Measurements from ENCODE around the gene FXR1.
A peak's percentile ranks its signal among the peaks of the same experiment; 100 is the strongest.

FXR1 gene

GRCh38 chr3:180882115-180882514 is 30.4 kb upstream of the FXR1 start:
- no peak for TF ChIP-seq ZNF274 (IDR thresholded peaks at IDR 0.05; ENCODE audit: low read depth, low read length)
- TF ChIP-seq YY1 (IDR thresholded peaks at IDR 0.05; ENCODE audit: insufficient read depth, insufficient read length): no peak
- no peak for TF ChIP-seq SUZ12 (IDR thresholded peaks at IDR 0.05; ENCODE audit: extremely low read depth, insufficient read depth, insufficient read length)
- no peaks in the 10 kb centered on the region for H3K36me3 ChIP-seq (ENCODE audit: insufficient read depth, insufficient read length, low read length)

GRCh38 chr3:180888992-180889560 is 23.4 kb upstream of the FXR1 start:
- Histone ChIP-seq H3K36me3 (ENCODE audit: insufficient read depth, insufficient read length, low read length) (no peaks in the 10 kb centered on the region), H3K27me3 (ENCODE audit: insufficient read depth, insufficient read length) (no peaks in the 10 kb centered on the region), H3K4me1 (ENCODE audit: insufficient read depth, insufficient read length) (no peaks in the 10 kb centered on the region), H3K9me3 (ENCODE audit: insufficient read depth, low read length) (peaks cover 29% of the 10 kb centered on the region), H3K9ac (ENCODE audit: insufficient read length, low read depth) (no peak overlapping the region), H3K4me3 (ENCODE audit: insufficient read length, low read depth) (no peak overlapping the region)
- TF ChIP-seq YY1 (IDR thresholded peaks at IDR 0.05; ENCODE audit: insufficient read depth, insufficient read length): no peak
- DNase-seq (ENCODE audit: low read depth, low spot score): no peak

More at GRCh38 chr3:180882115-180882514, 30.4 kb upstream of the FXR1 start:
- H3K4me3 ChIP-seq (ENCODE audit: insufficient read length, low read depth): no peak overlapping the region
- no peaks in the 10 kb centered on the region for H3K27me3 ChIP-seq (ENCODE audit: insufficient read depth, insufficient read length)
- no peaks in the 10 kb centered on the region for H3K4me1 ChIP-seq (ENCODE audit: insufficient read depth, insufficient read length)
- no peak for DNase-seq (ENCODE audit: low read depth, low spot score)
- no peak overlapping the region for H3K9ac ChIP-seq (ENCODE audit: insufficient read length, low read depth)
- no peaks in the 10 kb centered on the region for H3K9me3 ChIP-seq (ENCODE audit: insufficient read depth, low read length)

- no peak for TF ChIP-seq YY1 (IDR thresholded peaks at IDR 0.05; ENCODE audit: insufficient read depth, insufficient read length)
- TF ChIP-seq SUZ12 (IDR thresholded peaks at IDR 0.05; ENCODE audit: extremely low read depth, insufficient read depth, insufficient read length): no peak
- no peak for TF ChIP-seq ZNF274 (IDR thresholded peaks at IDR 0.05; ENCODE audit: low read depth, low read length)
- H3K4me1 ChIP-seq (ENCODE audit: insufficient read depth, insufficient read length): no peaks in the 10 kb centered on the region
- peaks cover 14% of the 10 kb centered on the region for H3K9me3 ChIP-seq (ENCODE audit: insufficient read depth, low read length)
- no peaks in the 10 kb centered on the region for H3K36me3 ChIP-seq (ENCODE audit: insufficient read depth, insufficient read length, low read length)
- H3K4me3 ChIP-seq (ENCODE audit: insufficient read length, low read depth): no peak overlapping the region
- DNase-seq (ENCODE audit: low read depth, low spot score): no peak
- no peak overlapping the region for H3K9ac ChIP-seq (ENCODE audit: insufficient read length, low read depth)
- no peaks in the 10 kb centered on the region for H3K27me3 ChIP-seq (ENCODE audit: insufficient read depth, insufficient read length)
Observed at GRCh38 chr3:180898572-180898971, 13.9 kb upstream of the FXR1 start.

- DNase-seq (ENCODE audit: low read depth, low spot score): no peak
- Histone ChIP-seq H3K9ac (ENCODE audit: insufficient read length, low read depth) (no peak overlapping the region), H3K36me3 (ENCODE audit: insufficient read depth, insufficient read length, low read length) (peaks cover 5% of the 10 kb centered on the region), H3K4me3 (ENCODE audit: insufficient read length, low read depth) (no peak overlapping the region), H3K9me3 (ENCODE audit: insufficient read depth, low read length) (peaks cover 8% of the 10 kb centered on the region), H3K27me3 (ENCODE audit: insufficient read depth, insufficient read length) (no peaks in the 10 kb centered on the region), H3K4me1 (ENCODE audit: insufficient read depth, insufficient read length) (no peaks in the 10 kb centered on the region)
- TF ChIP-seq YY1 (IDR thresholded peaks at IDR 0.05; ENCODE audit: insufficient read depth, insufficient read length) (no peak), SUZ12 (IDR thresholded peaks at IDR 0.05; ENCODE audit: extremely low read depth, insufficient read depth, insufficient read length) (no peak), ZNF274 (IDR thresholded peaks at IDR 0.05; ENCODE audit: low read depth, low read length) (no peak)
Observed at GRCh38 chr3:180909369-180910127, 2.9 kb upstream of the FXR1 start.

- Histone ChIP-seq H3K27me3 (ENCODE audit: insufficient read depth, insufficient read length) (no peaks in the 10 kb centered on the region), H3K4me3 (ENCODE audit: insufficient read length, low read depth) (no peak overlapping the region), H3K4me1 (ENCODE audit: insufficient read depth, insufficient read length) (no peaks in the 10 kb centered on the region), H3K9ac (ENCODE audit: insufficient read length, low read depth) (no peak overlapping the region), H3K9me3 (ENCODE audit: insufficient read depth, low read length) (peaks cover 3% of the 10 kb centered on the region), H3K36me3 (ENCODE audit: insufficient read depth, insufficient read length, low read length) (peaks cover 18% of the 10 kb centered on the region)
- DNase-seq (ENCODE audit: low read depth, low spot score): no peak
- TF ChIP-seq ZNF274 (IDR thresholded peaks at IDR 0.05; ENCODE audit: low read depth, low read length) (no peak), SUZ12 (IDR thresholded peaks at IDR 0.05; ENCODE audit: extremely low read depth, insufficient read depth, insufficient read length) (no peak), YY1 (IDR thresholded peaks at IDR 0.05; ENCODE audit: insufficient read depth, insufficient read length) (no peak)
Observed at GRCh38 chr3:180910823-180911222, 1.6 kb upstream of the FXR1 start.

GRCh38 chr3:180911876-180912303 is 580 bp upstream of the FXR1 start:
- Histone ChIP-seq H3K9ac (ENCODE audit: insufficient read length, low read depth) (peak overlapping the region; percentile 80), H3K36me3 (ENCODE audit: insufficient read depth, insufficient read length, low read length) (peaks cover 29% of the 10 kb centered on the region), H3K4me1 (ENCODE audit: insufficient read depth, insufficient read length) (no peaks in the 10 kb centered on the region), H3K4me3 (ENCODE audit: insufficient read length, low read depth) (peak overlapping the region; percentile 99), H3K9me3 (ENCODE audit: insufficient read depth, low read length) (no peaks in the 10 kb centered on the region), H3K27me3 (ENCODE audit: insufficient read depth, insufficient read length) (no peaks in the 10 kb centered on the region)
- TF ChIP-seq YY1 (IDR thresholded peaks at IDR 0.05; ENCODE audit: insufficient read depth, insufficient read length): no peak
- no peak for TF ChIP-seq ZNF274 (IDR thresholded peaks at IDR 0.05; ENCODE audit: low read depth, low read length)
- TF ChIP-seq SUZ12 (IDR thresholded peaks at IDR 0.05; ENCODE audit: extremely low read depth, insufficient read depth, insufficient read length): no peak
- DNase-seq (ENCODE audit: low read depth, low spot score): no peak

GRCh38 chr3:180913581-180914404 is 1.3 kb downstream of the FXR1 start:
- H3K9ac ChIP-seq (ENCODE audit: insufficient read length, low read depth): peak overlapping the region; percentile 100
- H3K9me3 ChIP-seq (ENCODE audit: insufficient read depth, low read length): no peaks in the 10 kb centered on the region
- peak overlapping the region; percentile 99 for H3K4me3 ChIP-seq (ENCODE audit: insufficient read length, low read depth)
- TF ChIP-seq ZNF274 (IDR thresholded peaks at IDR 0.05; ENCODE audit: low read depth, low read length): no peak
- no peak for DNase-seq (ENCODE audit: low read depth, low spot score)
- no peaks in the 10 kb centered on the region for H3K4me1 ChIP-seq (ENCODE audit: insufficient read depth, insufficient read length)
- peaks cover 45% of the 10 kb centered on the region for H3K36me3 ChIP-seq (ENCODE audit: insufficient read depth, insufficient read length, low read length)
- H3K27me3 ChIP-seq (ENCODE audit: insufficient read depth, insufficient read length): no peaks in the 10 kb centered on the region

Measured in NT2/D1 (cell line).